ENCODE results near the gene AUTS2. TPM values are rescaled to one million over a fixed set of nuclear protein-coding genes. Genes with fewer than 3 reads are reported as not detected.

The AUTS2 gene
- total RNA-seq, 1 experiment from 2014 or later, result 13.9 TPM

DNA sequence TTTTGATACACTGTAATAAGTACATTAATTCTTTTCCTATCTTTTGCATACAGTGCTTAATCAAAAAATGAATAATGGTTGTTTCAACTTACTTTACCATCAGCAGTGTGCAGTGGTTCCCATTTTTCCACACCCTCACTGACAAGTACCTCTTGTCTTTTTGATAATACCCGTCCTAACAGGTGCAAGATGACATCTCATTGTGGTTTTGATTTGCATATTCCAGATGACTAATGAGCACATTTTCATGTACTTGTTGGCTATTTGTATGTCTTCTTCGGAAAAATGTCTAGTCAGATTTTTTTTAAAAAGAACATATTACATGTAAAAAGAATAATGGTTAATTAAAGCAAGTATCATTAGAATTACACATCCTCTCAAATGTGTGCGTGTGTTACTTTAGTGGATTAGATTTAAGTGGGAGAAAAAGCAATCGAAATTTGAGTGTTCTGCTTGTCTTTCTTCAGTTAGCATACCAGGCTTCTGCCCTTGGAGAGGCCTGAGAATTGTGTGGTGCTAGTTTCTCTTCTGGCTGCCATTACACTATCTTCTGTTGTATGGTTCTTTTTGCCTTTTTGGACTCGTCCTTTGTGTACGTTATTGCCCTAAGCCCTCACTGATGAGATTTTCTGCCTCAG lies 291.2 kb downstream of the AUTS2 start:
- DNase-seq (ENCODE audit: low read depth), result no peak

DNA sequence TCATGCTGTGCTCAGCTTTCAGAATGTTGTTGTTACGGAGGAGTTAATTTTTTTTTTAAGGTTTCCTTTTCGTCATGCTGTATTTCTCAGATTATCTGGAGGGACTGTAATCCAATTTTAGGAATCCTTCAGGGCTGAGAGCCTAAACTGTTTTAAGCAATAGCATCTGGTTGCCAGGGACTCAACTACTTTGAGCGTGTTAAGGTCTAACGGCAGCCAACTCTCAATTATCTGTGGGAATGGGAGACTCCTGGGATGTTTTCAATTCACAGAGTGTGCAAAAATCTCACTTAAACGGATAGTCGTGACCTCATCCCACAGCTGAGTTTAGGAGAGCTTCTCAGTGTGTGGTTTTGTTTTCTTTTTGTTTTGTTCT lies 291.7 kb downstream of the AUTS2 start:
- DNase-seq (ENCODE audit: low read depth), result no peak

DNA sequence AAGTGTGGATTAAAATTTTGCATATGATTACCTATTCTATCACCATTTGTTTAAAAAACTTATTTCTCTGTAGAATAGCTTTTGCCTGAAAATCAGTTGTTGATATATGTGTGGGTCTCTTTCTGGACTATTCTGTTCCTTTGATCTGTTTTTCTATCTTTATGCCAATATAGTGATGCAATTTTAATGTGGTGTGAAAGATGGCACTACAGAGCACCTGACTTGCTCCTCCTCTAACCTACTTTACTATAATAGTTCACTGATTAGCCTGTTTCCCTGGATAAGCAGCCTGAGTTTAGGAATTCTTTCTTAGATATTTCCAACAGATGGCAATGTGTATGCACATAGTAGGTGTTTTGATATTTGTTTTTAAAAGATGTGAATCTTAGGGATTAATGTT lies 294.5 kb downstream of the AUTS2 start:
- DNase-seq (ENCODE audit: low read depth), result no peak

DNA sequence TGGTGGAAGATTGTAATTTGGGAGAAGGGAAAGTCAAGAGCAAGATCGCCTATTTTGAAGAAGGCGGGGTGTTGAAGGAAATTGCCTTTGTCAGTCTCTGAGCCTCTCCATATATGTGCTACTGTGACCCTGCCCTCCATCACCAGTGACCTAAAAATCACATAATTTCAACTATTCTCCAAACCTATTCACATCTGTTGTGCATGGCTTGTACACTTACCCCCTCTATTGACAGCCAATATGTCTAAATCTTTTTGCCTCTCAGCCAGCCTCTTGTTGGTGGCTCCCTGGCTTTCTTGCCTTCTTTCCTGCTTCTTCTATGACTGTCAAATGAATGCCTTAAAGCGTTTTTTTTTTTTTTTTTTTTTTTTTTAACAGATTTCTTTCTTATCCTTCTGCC lies 295.6 kb downstream of the AUTS2 start:
- DNase-seq (ENCODE audit: low read depth), result peak; percentile 22

DNA sequence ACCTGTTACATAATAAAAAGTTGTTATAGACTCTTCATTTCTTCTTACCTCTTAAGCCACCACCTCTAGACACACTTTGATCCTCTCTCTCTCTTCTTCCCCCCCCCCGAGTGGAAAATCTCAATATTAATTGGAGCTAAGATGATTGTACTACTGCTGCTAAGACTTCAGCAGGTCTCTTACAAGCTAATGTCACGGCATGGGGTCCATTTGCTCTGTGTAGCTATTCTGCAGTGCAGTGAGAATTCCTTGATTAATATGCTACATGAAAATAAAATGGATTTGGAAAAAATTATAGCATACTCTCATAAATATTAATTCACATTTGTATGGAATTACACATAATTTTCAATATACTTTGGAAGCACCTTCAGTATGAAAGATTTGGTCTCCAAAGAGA lies 297.2 kb downstream of the AUTS2 start:
- DNase-seq (ENCODE audit: low read depth), result no peak

DNA sequence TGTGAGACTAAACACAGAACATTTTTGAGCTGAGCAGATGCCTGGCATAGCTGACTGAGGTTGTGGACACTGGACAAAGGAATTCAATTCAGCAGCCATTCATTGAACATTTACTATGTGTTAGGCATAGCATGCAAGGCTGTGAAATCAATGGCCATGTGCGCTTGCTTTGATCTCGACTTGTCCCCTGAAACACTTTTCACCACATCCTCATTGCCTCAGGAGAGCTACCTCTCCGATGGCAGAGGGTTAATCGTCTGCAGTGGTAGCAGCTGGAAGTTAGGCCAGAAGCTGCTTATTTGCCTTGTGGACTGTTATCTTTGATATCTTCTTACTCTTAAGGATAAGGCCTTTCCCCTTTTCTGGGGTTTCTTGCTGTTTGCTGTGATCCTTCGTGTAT lies 297.8 kb downstream of the AUTS2 start:
- no peak for DNase-seq (ENCODE audit: low read depth)

DNA sequence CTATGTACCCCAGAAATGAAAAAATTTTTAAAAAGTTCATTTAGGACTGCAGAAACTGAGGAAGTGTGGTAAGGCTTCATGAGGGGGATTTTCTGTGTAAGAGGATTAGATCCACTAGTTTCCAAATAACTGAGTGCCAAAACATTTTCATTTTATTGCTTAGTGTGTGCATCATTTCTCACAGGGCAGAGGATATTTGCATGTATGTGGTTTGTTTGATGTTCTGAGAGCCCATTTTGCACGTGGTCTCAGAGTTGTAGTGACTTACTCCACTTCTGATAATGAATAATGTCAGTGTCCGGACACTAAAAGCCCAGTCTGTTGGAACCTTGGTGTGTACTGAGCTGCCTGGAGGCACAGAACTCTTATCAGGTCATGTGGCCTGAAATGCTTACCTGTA lies 299.9 kb downstream of the AUTS2 start:
- no peak for DNase-seq (ENCODE audit: low read depth)

DNA sequence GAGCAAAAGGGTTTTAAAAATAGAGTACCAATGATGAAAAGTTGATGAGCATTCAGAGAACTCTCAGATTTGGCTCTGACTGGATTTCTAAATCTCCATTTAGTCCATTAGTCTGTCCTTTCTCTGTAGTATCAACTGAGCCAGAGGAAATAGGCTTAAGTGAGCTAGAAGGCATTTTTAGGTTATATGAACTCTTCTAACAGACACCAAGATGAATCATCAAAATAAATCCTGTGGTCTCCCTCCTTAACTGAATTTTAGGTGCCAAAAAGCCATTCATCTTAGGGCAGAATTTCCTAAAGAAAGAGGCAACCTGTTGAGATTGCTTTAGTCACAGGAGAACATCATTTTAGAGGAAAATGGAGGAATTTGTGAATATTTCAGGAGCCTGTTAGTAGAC lies 305.1 kb downstream of the AUTS2 start:
- DNase-seq (ENCODE audit: low read depth), result peak; percentile 18

DNA sequence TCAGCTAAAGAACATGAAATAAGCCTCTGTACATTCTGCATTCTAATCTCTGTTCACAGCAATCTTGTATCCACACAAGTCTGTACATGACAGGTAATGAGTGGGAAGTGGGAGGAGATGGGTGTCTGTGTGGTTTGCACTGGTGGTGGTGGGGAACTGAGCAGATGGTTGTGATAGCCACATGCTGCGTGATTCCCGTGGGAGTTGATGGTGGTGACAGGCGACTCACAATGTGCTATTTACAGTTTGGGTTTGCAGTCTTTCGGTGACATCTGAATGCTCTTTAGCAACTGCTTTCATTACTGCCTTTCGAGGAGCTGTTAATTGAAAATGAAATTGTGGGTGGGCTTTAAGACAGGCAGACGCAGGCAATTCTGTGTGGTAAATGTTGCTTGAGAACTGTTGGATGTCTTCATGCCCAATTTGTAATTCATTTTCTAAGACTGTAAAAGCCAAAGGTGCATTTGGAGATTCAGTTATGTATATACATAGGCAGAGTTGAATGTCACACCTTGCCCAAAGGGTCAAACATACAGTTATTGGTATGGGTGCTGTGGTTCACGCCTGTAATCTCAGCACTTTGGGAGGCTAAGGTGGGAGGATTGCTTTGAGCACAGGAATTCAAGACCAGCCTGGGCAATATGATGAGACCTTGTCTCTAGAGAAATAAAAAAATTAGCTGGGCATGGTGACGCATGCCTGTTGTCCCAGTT lies 308.2 kb downstream of the AUTS2 start:
- DNase-seq (ENCODE audit: low read depth), result peak; percentile 21

DNA sequence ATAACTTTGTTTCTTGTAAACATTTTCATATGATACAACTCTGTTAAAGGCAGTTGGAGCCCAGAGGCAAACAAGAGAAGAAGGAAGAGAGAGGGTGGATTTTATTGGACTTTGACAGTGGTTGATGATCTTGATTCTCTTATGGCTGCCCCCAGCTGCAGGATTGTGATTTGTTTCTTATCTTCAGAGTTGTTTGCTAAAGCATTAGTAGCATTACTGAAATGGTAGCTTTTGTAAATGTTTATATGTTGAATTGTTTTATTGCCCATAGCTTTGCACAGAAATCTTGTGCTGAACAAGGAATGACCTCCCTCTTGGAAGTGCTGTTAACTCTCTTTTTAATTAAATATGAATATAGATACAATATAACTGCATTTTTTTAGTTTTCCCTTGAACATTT lies 309.4 kb downstream of the AUTS2 start:
- DNase-seq (ENCODE audit: low read depth), result no peak

DNA sequence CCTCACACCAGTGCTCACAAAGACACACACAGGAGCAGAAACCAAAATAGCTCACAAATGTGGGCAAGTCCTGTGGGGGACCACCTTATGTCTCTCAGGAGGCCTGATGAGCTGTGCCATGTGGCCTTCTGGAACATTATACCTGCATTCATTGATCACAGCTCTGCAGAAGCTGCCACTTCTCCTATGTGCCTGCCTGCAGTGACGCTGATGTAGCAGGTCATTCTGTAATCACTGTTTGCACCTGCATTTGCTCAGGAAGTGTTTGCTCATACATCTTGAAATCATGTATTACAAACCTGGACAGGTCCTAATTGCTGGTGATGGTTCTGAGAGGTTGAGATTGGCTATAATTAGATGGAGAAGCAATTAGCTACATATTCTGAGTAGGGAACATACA lies 310.2 kb downstream of the AUTS2 start:
- no peak for DNase-seq (ENCODE audit: low read depth)

DNA sequence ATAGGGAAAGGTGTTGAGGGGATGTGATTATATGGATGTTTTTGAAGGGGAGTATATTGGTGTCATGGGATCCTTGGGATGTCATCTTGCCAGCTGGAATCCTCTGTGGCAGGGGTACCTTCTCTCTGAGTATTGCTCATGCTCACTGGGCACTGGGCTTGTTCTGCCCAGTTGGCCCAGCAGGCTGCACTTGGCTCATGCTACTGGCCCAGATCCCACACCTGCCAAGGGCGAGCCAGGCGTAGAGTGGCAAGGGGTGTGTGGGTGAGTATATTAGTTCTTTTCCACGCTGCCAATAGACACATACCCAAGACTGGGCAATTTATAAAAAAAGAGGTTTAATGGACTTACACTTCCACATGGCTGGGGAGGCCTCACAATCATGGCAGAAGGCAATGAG lies 311.9 kb downstream of the AUTS2 start:
- no peak for DNase-seq (ENCODE audit: low read depth)

DNA sequence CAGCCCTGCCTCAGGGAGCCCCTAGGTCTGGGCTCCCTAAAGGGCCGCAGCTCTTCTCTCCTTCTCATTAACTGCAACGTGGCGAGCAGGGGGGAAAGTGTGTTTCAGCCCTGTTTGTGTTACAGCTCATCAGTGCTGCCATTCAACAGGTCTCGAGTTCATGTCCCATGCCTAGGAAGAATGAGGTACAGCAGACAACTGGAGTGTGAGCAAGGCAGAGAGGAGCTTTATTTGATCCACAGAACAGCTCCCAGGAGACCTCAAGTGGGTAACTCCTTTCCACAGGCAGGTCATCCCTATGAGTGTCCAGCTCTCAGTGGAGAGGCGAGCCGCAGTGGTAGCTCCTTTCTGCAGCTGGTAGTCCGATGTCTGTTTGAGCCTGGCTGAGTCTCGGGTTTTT lies 313.1 kb downstream of the AUTS2 start:
- DNase-seq (ENCODE audit: low read depth), result no peak

DNA sequence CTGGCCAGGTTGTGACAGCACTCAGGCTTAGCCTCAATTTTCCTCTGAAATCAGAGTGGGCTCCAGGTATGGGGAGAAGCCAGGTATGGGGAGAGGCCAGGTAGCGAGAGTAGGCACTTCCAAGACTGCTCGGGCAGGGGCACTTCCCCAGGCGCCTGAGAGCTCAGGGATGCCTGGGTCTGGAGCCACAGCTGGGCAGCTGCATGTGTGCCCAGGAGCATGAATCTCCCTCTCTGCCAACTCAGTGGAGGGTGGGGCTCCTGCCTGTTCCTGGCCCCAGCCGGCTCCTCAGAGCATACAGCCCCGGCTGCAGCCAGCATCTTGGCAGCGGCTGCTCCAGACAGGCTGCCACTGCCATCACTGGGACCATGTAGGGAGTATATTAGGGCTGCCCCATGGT lies 313.9 kb downstream of the AUTS2 start:
- no peak for DNase-seq (ENCODE audit: low read depth)

DNA sequence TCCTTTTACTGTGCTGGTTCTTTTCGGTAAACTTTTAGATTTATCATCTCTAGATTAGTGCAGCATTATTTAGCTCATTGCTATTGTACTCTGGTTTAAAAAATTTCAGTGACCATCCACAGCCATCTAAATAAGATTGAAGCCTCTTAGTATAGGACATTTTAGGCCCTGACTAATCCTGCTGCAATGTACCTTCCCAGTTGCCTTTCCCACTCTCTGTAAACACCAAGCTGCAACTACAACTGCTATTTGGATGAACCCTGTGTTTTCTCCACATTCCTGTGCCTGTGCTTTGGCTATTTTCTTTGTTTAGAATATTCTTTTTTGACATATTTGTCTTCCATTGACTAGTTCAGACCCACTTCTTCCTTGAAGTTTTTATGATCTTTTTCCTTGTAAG lies 314.6 kb downstream of the AUTS2 start:
- DNase-seq (ENCODE audit: low read depth), result no peak

DNA sequence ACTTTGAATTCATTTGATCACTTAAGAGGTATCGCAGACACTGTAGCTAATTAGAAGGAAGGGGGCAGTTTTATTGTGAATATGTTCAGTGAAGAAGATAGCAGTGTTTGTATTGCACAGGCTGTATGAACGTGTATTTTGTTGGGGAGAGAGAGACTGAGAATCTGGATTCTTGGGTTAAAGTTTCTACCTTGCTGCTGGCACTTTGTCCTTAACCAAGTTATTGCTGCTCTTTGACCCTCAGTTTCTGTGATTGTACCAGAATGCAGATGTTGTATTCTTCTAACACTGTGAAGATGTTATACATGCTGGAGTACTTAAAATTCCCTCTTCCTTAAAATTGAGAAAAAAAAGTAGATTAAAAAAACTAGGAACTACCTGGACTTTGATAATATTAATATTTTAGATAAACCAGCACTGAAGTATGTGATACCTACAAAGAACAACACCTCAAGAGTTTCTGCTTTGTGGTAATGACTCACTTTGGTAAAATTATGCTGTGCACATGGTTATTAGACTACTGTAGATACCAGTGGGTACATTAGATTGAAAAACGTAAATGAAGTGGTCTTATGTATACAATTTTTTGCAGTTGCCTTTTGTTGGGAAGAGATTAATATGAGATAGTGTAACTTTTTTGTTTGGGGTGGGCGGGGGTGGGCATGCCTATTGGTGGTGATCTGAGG lies 321.3 kb downstream of the AUTS2 start:
- no peak for DNase-seq (ENCODE audit: low read depth)

DNA sequence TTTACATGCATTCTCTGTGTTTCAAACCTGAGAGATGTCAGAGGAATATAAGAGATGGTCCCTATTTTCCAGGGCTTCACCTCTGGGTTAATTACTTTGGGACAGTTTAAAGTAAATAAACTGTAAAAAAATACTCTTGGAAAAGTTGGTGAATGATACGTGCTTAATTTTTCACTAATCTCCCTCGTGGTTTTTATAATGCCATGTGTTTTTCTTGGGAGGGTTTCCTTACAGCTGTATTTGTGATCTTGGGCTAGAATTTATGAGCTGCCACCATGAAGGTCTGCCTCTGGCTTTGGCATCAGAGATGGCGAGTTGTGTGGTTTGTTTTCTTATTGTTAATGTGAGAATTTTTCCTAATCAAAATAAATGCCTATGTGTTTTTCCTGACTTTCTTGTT lies 322.5 kb downstream of the AUTS2 start:
- DNase-seq (ENCODE audit: low read depth), result no peak

DNA sequence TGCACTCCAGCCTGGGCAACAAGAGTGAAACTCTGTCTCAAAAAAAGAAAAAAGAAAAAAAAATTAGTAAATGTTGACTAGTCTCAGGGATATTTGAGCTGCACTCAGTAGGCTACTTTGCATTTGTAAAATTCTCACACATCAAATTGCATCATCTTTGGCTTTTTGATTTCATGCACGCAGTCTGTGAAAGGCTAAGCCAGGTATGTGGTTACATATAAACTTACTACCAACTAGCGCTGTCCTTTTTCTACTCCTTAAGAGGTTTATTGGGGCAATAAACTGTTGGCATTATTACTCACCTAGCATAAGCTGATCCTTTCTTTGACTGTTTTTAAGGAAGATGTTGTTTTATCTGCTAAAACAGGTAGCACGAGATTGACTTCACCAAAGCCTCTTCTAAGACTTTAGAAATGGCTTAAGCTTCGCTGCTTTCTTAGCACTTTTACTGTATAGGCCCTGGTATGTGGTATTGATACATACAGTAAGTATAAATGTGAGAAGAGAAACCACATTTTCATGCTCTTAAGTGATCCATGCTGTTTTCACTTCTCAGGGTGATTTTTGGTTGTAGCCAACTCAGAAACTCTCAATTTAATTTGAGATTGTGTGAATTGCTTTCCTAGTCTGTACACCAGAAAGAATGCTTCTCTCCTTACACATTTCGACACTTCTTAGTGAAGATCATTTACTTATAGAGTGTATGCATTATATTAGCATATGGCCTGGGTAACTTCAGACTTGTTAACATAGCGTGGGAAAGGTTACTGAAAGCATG lies 323.9 kb downstream of the AUTS2 start:
- no peak for DNase-seq (ENCODE audit: low read depth)

DNA sequence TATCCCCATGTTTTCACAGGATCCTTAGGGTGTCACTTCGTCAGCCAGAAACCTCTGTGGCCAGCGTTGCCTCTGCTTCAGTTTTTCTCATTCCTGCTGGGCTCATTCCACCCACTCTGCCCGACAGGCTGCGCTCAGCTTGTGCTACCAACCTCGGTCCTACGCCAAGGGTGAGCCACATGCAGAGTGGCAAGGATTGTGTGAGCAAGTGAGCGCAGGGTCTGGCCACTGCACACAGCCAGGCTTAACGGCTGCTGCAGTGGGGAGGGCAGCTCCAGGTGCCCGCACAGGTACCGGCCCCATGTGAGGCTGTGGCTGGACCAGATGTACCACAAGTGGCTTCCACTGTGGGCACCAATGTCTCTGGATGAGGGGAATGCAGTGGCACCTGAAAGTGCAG lies 329.2 kb downstream of the AUTS2 start:
- DNase-seq (ENCODE audit: low read depth), result no peak

DNA sequence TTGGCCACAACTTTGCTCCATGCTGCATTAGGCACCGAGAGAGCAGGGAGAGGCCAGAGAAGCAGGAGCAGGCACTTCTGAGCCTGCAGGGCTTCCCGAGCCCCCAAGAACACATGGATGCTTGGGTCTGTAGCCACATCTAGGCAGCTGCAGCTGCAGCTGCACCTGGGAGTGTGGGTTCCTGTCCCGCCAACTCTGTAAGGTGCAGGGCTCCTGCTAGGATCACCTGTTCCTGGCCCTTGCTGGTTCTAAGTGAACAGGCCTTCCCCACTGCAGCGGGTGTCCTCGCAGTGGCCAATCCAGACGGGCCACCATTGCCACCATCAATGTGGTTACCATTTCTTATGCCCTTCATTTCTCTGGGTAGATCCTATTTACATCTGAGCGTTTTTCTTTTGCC lies 330.3 kb downstream of the AUTS2 start:
- no peak for DNase-seq (ENCODE audit: low read depth)

DNA sequence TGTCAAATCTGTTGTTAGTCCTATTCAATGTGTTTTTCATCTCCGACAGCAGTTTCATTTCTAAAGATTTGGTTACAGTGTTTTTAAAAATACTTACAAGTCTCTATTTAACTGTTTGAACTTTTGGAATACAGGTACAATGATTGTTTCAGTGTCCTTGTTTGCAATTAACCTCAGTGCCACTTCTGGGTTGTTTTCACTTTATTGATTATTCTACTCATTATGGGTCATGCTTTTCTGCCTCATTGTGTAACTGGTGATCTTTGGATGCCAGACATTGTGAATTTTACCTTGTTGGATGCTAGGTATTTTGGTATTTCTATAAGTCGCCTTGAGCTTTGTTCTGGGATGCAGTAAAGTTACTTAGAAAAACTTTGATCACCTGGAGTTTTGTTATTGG lies 331.3 kb downstream of the AUTS2 start:
- DNase-seq (ENCODE audit: low read depth), result no peak

DNA sequence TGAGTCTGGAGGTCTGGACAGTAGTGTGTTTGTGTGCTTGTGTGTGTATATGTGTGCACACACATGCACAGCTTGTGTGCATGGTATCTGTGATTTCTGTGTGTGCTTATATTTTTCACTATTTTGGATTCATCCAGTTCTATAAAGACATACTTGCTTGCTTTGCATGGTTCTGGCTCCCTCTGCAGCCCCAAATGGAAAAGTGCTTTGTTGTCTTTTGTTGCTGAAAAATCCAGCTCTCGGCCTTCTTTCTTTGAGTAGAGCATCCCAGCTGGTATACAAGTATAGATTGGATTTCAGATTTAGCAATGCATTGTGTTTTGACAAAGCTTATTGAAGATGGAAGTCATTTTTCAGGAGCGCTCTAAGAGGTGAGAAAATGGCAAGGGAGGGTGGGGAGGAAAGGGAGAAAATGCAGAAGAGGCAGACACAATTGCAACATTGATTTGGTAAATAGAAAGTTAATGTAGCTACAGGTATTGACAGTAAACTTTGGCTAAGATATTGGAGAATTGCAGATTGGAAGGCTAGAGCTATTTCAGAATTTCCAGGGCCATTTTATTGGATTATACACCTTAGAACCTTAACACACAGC lies 333.9 kb downstream of the AUTS2 start:
- peak; percentile 47 for DNase-seq (ENCODE audit: low read depth)
